Measurements from ENCODE around the gene ZMYND8.

GRCh38 chr20:47286681-47287080 is 69.8 kb downstream of the ZMYND8 start:
- TF ChIP-seq CTCF (IDR thresholded peaks at IDR 0.05) (no peak), EP300 (IDR thresholded peaks at IDR 0.05; ENCODE audit: low read depth) (no peak), POLR2AphosphoS5 (IDR thresholded peaks at IDR 0.05) (no peak), POLR2A (IDR thresholded peaks at IDR 0.05) (no peak)
